ENCODE data around the gene C6orf52. TPM values are rescaled to one million over a fixed set of nuclear protein-coding genes. Genes with fewer than 3 reads are reported as not detected.
"Not testable (repeated sequence)": the region's sequence is repeated elsewhere in the genome, so short reads cannot be mapped to it uniquely, and the experiment has no call there.

The C6orf52 gene
- total and polyA plus RNA-seq, 2 donors (not counting 3 experiments of a cell fraction or from before 2014, with no cell fraction given), result 0.54 TPM; not detected in 1

DNA sequence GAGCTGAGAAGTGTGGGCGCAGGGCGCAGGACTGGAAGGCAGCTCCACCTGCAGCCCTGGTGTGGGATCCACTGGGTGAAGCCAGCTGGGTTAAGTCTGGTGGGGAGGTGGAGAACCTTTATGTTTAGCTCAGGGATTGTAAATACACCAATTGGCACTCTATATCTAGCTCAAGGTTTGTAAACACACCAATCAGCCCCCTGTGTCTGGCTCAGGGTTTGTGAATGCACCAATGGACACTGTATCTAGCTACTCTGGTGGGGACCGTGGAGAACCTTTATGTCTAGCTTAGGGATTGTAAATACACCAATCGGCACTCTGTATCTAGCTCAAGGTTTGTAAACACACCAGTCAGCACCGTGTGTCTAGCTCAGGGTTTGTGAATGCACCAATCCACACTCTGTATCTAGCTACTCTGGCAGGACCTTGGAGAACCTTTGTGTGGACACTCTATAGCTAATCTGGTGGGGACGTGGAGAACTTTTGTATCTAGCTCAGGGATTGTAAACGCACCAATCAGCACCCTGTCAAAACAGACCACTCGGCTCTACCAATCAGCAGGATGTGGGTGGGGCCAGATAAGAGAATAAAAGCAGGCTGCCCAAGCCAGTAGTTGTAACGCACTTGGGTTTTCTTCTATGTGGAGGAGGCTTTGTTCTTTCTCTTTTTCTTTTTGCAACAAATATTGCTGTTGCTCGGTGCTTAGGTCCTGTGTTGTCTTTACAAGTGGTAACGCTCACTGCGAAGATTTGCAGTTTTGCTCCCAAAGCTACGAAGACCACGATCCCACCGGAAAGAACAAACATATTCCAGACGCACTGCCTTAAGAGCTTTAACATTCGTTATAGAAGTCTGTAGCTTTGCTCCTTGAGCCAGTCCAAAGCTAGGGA is 26.8 kb upstream of the C6orf52 start:
- DNase-seq (ENCODE audit: low read depth, low spot score); H3K36me3 ChIP-seq (ENCODE audit: control insufficient read depth in 2 of 2, extremely low read depth in 1 of 2, insufficient read depth in 2 of 2, low read length in 2 of 2); dilution Hi-C loops (cut with MboI; ENCODE audit: extremely low pct_ligation_motif_present, low sequenced_read_pairs); H3K4me1 ChIP-seq (ENCODE audit: control insufficient read depth, extremely low read depth, insufficient read depth, low read length); H3K9me3 ChIP-seq (replicated peaks; ENCODE audit: control insufficient read depth, insufficient read depth, low read length); H3K27ac ChIP-seq (ENCODE audit: insufficient read depth, low read depth, low read length); H3K9ac ChIP-seq (replicated peaks; ENCODE audit: extremely low read depth, insufficient read depth, low read length); H3K4me2 ChIP-seq (ENCODE audit: insufficient read depth, low read length); H3K79me2 ChIP-seq (ENCODE audit: control insufficient read depth, insufficient read depth, low read length); H3K27me3 ChIP-seq (ENCODE audit: control insufficient read depth in 2 of 2, insufficient read depth in 2 of 2, low read length in 2 of 2); FAIRE-seq; H3K9me1 ChIP-seq (replicated peaks; ENCODE audit: control insufficient read depth, extremely low read depth, insufficient read depth, low read length); H4K20me1 ChIP-seq (replicated peaks; ENCODE audit: control insufficient read depth, extremely low read depth, insufficient read depth, low read length); BruUV-seq (replicated peaks): not testable (repeated sequence)
- CTCF ChIA-PET, result interaction anchor here (0.7 to 4.8 kb wide), 3 partner anchors 26 to 39 kb away, joined by 3 to 21 read pairs (median 4); partner anchors contain the start of genes C6orf52 and PAK1IP1
- Histone ChIP-seq H3K4me3 (replicated peaks in 1 of 3; ENCODE audit: insufficient read depth in 1 of 3, low read depth in 1 of 3, low read length in 3 of 3) (peak overlapping the region in 2 of 3 experiments; percentile 7 to 85), H2AFZ (ENCODE audit: low read depth, low read length) (peak overlapping the region; percentile 69)
- POLR2A ChIA-PET, result interaction anchor here (0.9 kb wide), 1 partner anchor 26 kb away, joined by 3 read pairs; the partner anchor contains the start of gene TMEM14B
- intact Hi-C loops (cut with micrococcal nuclease), result loop anchor here (10.0 kb wide), 1 partner anchor 374 kb away; the partner anchor contains the start of gene SMIM13

- Histone ChIP-seq H3K4me1 (ENCODE audit: control insufficient read depth, extremely low read depth, insufficient read depth, low read length) (peaks cover 10% of the 10 kb centered on the region), H4K20me1 (replicated peaks; ENCODE audit: control insufficient read depth, extremely low read depth, insufficient read depth, low read length) (no peaks in the 10 kb centered on the region), H2AFZ (ENCODE audit: low read depth, low read length) (peak overlapping the region; percentile 69), H3K9me3 (replicated peaks; ENCODE audit: control insufficient read depth, insufficient read depth, low read length) (no peaks in the 10 kb centered on the region), H3K9ac (replicated peaks; ENCODE audit: extremely low read depth, insufficient read depth, low read length) (peak overlapping the region; percentile 41), H3K27me3 (ENCODE audit: control insufficient read depth in 2 of 2, insufficient read depth in 2 of 2, low read length in 2 of 2) (no peaks in the 10 kb centered on the region), H3K4me3 (replicated peaks in 1 of 3; ENCODE audit: insufficient read depth in 1 of 3, low read depth in 1 of 3, low read length in 3 of 3) (peak overlapping the region in 2 of 3 experiments; percentile 7 to 85), H3K27ac (ENCODE audit: insufficient read depth, low read depth, low read length) (no peak overlapping the region), H3K4me2 (ENCODE audit: insufficient read depth, low read length) (peak overlapping the region; percentile 18), H3K36me3 (ENCODE audit: control insufficient read depth in 2 of 2, extremely low read depth in 1 of 2, insufficient read depth in 2 of 2, low read length in 2 of 2) (no peaks in the 10 kb centered on the region), H3K9me1 (replicated peaks; ENCODE audit: control insufficient read depth, extremely low read depth, insufficient read depth, low read length) (no peaks in the 10 kb centered on the region), H3K79me2 (ENCODE audit: control insufficient read depth, insufficient read depth, low read length) (no peaks in the 10 kb centered on the region)
- FAIRE-seq, result no peak
- CTCF ChIA-PET, result interaction anchor here (0.7 to 4.8 kb wide), 7 partner anchors 9 to 242 kb away, joined by 3 to 21 read pairs (median 4); partner anchors contain the start of genes C6orf52 and PAK1IP1
- intact Hi-C loops (cut with micrococcal nuclease), result loop anchor here (10.0 kb wide), 1 partner anchor 374 kb away; the partner anchor contains the start of gene SMIM13
- DNase-seq (ENCODE audit: low read depth, low spot score), result peak; percentile 54
- POLR2A ChIA-PET, result interaction anchor here (0.9 kb wide), 1 partner anchor 27 kb away, joined by 3 read pairs; the partner anchor contains the start of gene TMEM14B
- TF ChIP-seq POLR2A (IDR thresholded peaks at IDR 0.05; ENCODE audit: low read depth, low read length) (peak; percentile 77), POLR2AphosphoS5 (IDR thresholded peaks at IDR 0.05; ENCODE audit: insufficient read depth, low read depth, low read length) (no peak), FOS (IDR thresholded peaks at IDR 0.05; ENCODE audit: borderline replicate concordance, insufficient read depth, low read length) (no peak)
- BruUV-seq (replicated peaks), result no TSS peak
- dilution Hi-C loops (cut with MboI; ENCODE audit: extremely low pct_ligation_motif_present, low sequenced_read_pairs), result no loop called here
These were observed 26.0 kb upstream of the C6orf52 start for GRCh38 chr6:10720265-10720959.

All from endothelial cell of umbilical vein (primary cell).